Muscle of leg (tissue), 11 donors: ENCODE results near the gene TES. TPM values are rescaled to one million over a fixed set of nuclear protein-coding genes. Genes with fewer than 3 reads are reported as not detected.
"Not testable (repeated sequence)": the region's sequence is repeated elsewhere in the genome, so short reads cannot be mapped to it uniquely, and the experiment has no call there.

ENCODE experiments used
- DNase-seq: peaks from one replicate; pipeline ENCODE4 v3.0.0; 2013
- H3K27ac ChIP-seq: one replicate; pipeline ENCODE4 v1.5.1; 2013; ENCODE audit warnings: mild to moderate bottlenecking, low read length, control low read depth
- H3K27me3 ChIP-seq: one replicate; pipeline ENCODE4 v1.6.1; 2013; ENCODE audit warnings: low read length; ENCODE audit not compliant: control insufficient read depth, insufficient read depth
- H3K36me3 ChIP-seq: one replicate; pipeline ENCODE4 v1.6.1; 2013; ENCODE audit warnings: low read length; ENCODE audit not compliant: control insufficient read depth, insufficient read depth
- H3K4me1 ChIP-seq: one replicate; pipeline ENCODE4 v1.6.1; 2013; ENCODE audit warnings: low read length; ENCODE audit not compliant: control insufficient read depth, insufficient read depth
- H3K4me3 ChIP-seq: one replicate; pipeline ENCODE4 v1.5.1; 2013; ENCODE audit warnings: low read length, control low read depth
- H3K9me3 ChIP-seq: replicated peaks from 2 replicates; pipeline ENCODE4 v1.6.1; 2013; ENCODE audit warnings: low read depth, low read length; ENCODE audit not compliant: control insufficient read depth
- WGBS: methylation state at CpG from one replicate; pipeline ENCODE4 v1.1.5; 2013; ENCODE audit warnings: missing lambda C conversion rate; ENCODE audit not compliant: insufficient coverage; 5-methylcytosine and 5-hydroxymethylcytosine counted together
- polyA plus RNA-seq, 8 donors: library from polyadenylated mRNA; unstranded; fragments of 120-200 nt; gene quantifications; one replicate each; pipeline versions ENCODE4 v1.2.1 to v1.2.3, GENCODE V29; 2013; ENCODE audit warnings: inconsistent platforms in 1 of 8, low replicate concordance in 1 of 8; ENCODE audit not compliant: insufficient read length in 8 of 8, insufficient read depth in 1 of 8
- total RNA-seq: library from RNA; stranded (reverse); fragments of 120-200 nt; gene quantifications from one replicate; pipeline ENCODE4 v1.2.4, GENCODE V29; 2013

TES gene
- total and polyA plus RNA-seq, 9 donors = 15.6 to 36.7 (median 22.2) TPM

GRCh38 chr7:116170180-116170579 lies 40.2 kb upstream of the TES start:
- H3K4me3 ChIP-seq = no peak overlapping the region
- H3K27me3 ChIP-seq = no peaks in the 10 kb centered on the region
- no peak for DNase-seq
- no peaks in the 10 kb centered on the region for H3K9me3 ChIP-seq
- no peak overlapping the region for H3K27ac ChIP-seq
- H3K36me3 ChIP-seq = no peaks in the 10 kb centered on the region
- H3K4me1 ChIP-seq = no peaks in the 10 kb centered on the region

- no CpG with 5 or more reads among the region's 2 CpGs for WGBS
- DNase-seq = no peak
- no peaks in the 10 kb centered on the region for H3K27me3 ChIP-seq
- H3K9me3 ChIP-seq = no peaks in the 10 kb centered on the region
- H3K36me3 ChIP-seq = no peaks in the 10 kb centered on the region
- no peak overlapping the region for H3K27ac ChIP-seq
- H3K4me3 ChIP-seq = no peak overlapping the region
- H3K4me1 ChIP-seq = no peaks in the 10 kb centered on the region
These were observed 39.2 kb upstream of the TES start for GRCh38 chr7:116171094-116171493.

- Histone ChIP-seq H3K36me3 (no peaks in the 10 kb centered on the region), H3K27ac (no peak overlapping the region), H3K9me3 (no peaks in the 10 kb centered on the region), H3K4me3 (no peak overlapping the region), H3K27me3 (no peaks in the 10 kb centered on the region), H3K4me1 (no peaks in the 10 kb centered on the region)
- DNase-seq = no peak
These were observed 38.0 kb upstream of the TES start for GRCh38 chr7:116172353-116172752.

- H3K4me3 ChIP-seq = no peak overlapping the region
- no peaks in the 10 kb centered on the region for H3K27me3 ChIP-seq
- no peaks in the 10 kb centered on the region for H3K9me3 ChIP-seq
- no peaks in the 10 kb centered on the region for H3K4me1 ChIP-seq
- no peaks in the 10 kb centered on the region for H3K36me3 ChIP-seq
- WGBS = 68% methylated on average over 4 of the region's 8 CpGs
- H3K27ac ChIP-seq = no peak overlapping the region
- DNase-seq = peak; percentile 72
These were observed 37.0 kb upstream of the TES start for GRCh38 chr7:116173051-116174028.

- H3K27me3 ChIP-seq, DNase-seq, H3K36me3 ChIP-seq, H3K9me3 ChIP-seq, H3K4me1 ChIP-seq, H3K27ac ChIP-seq, H3K4me3 ChIP-seq: not testable (repeated sequence)
- no CpG with 5 or more reads among the region's 3 CpGs for WGBS
These were observed 35.2 kb upstream of the TES start for GRCh38 chr7:116175095-116175494.

- H3K9me3 ChIP-seq = no peaks in the 10 kb centered on the region
- no peak overlapping the region for H3K4me3 ChIP-seq
- no peaks in the 10 kb centered on the region for H3K27me3 ChIP-seq
- H3K27ac ChIP-seq = no peak overlapping the region
- H3K36me3 ChIP-seq = no peaks in the 10 kb centered on the region
- peak; percentile 17 for DNase-seq
- no CpG with 5 or more reads among the region's 2 CpGs for WGBS
- no peaks in the 10 kb centered on the region for H3K4me1 ChIP-seq
These were observed 34.1 kb upstream of the TES start for GRCh38 chr7:116176226-116176625.

- WGBS = no CpG with 5 or more reads among the region's 3 CpGs
- no peaks in the 10 kb centered on the region for H3K36me3 ChIP-seq
- H3K9me3 ChIP-seq = no peaks in the 10 kb centered on the region
- no peak overlapping the region for H3K4me3 ChIP-seq
- H3K27me3 ChIP-seq = no peaks in the 10 kb centered on the region
- no peak overlapping the region for H3K27ac ChIP-seq
- no peak for DNase-seq
- no peaks in the 10 kb centered on the region for H3K4me1 ChIP-seq
These were observed 33.3 kb upstream of the TES start for GRCh38 chr7:116177009-116177408.

- WGBS = 60% methylated on average over 1 of the region's 2 CpGs
- Histone ChIP-seq H3K27ac (no peak overlapping the region), H3K36me3 (no peaks in the 10 kb centered on the region), H3K4me3 (no peak overlapping the region), H3K4me1 (no peaks in the 10 kb centered on the region), H3K27me3 (no peaks in the 10 kb centered on the region), H3K9me3 (no peaks in the 10 kb centered on the region)
- DNase-seq = peak; percentile 76
These were observed 30.0 kb upstream of the TES start for GRCh38 chr7:116180302-116180701.

- H3K36me3 ChIP-seq = no peaks in the 10 kb centered on the region
- no peak overlapping the region for H3K27ac ChIP-seq
- H3K4me1 ChIP-seq = no peaks in the 10 kb centered on the region
- no peak for DNase-seq
- no peaks in the 10 kb centered on the region for H3K27me3 ChIP-seq
- no peak overlapping the region for H3K4me3 ChIP-seq
- H3K9me3 ChIP-seq = no peaks in the 10 kb centered on the region
- 97% methylated on average over 25 of the region's 30 CpGs for WGBS
These were observed 28.3 kb upstream of the TES start for GRCh38 chr7:116182023-116182422.

- Histone ChIP-seq H3K4me1 (no peaks in the 10 kb centered on the region), H3K36me3 (no peaks in the 10 kb centered on the region), H3K27ac (no peak overlapping the region), H3K9me3 (peaks cover 3% of the 10 kb centered on the region), H3K4me3 (no peak overlapping the region), H3K27me3 (no peaks in the 10 kb centered on the region)
- WGBS = 91% methylated on average over 4 of the region's 6 CpGs
- DNase-seq = no peak
These were observed 24.9 kb upstream of the TES start for GRCh38 chr7:116185450-116185849.
